H1 (cell line): ENCODE data around the gene NAV2. TPM values are rescaled to one million over a fixed set of nuclear protein-coding genes. Genes with fewer than 3 reads are reported as not detected.
A peak's percentile ranks its signal among the peaks of the same experiment; 100 is the strongest.

Experiments
- CTCF ChIA-PET: fragments of 300-600 bp; sonication (Branson Sonifier 250); formaldehyde crosslinking; loops from one replicate; lab custom pipeline; 2021; ENCODE audit not compliant: partially characterized antibody; lab: Charles Lee
- POLR2A ChIA-PET: fragments of 300-600 bp; sonication (Branson Sonifier 250); formaldehyde crosslinking; loops from one replicate; lab custom pipeline; 2021; ENCODE audit warnings: inconsistent platforms; ENCODE audit not compliant: partially characterized antibody; lab: Charles Lee
- DNase-seq, 2 experiments: peaks; one replicate each; pipeline versions ENCODE4 v3.0.0 to v3.0.0-alpha.2; 2010 to 2022; ENCODE audit warnings: low spot score in 2 of 2, low read depth in 1 of 2, mixed read lengths in 1 of 2
- FAIRE-seq: peaks from 2 replicates; lab custom pipeline; 2011; peaks lifted over from hg19 to GRCh38; lab: Jason Lieb, UNC
- H2AFZ ChIP-seq: 2 replicates; pipeline ENCODE4 v1.8.1; 2012; ENCODE audit warnings: low read length, inconsistent platforms
- H2AK5ac ChIP-seq: 2 replicates; pipeline ENCODE4 v1.6.1; 2013; ENCODE audit warnings: low read depth, low read length
- H2BK120ac ChIP-seq: replicated peaks from 2 replicates; pipeline ENCODE3; 2013; ENCODE audit warnings: low read depth, low read length, inconsistent platforms
- H2BK12ac ChIP-seq: 2 replicates; pipeline ENCODE4 v1.6.1; 2013; ENCODE audit warnings: low read depth, low read length
- H2BK15ac ChIP-seq: 2 replicates; pipeline ENCODE4 v1.6.1; 2013; ENCODE audit warnings: low read length
- H2BK20ac ChIP-seq: 2 replicates; pipeline ENCODE4 v1.6.1; 2013; ENCODE audit warnings: low read length
- H2BK5ac ChIP-seq: 2 replicates; pipeline ENCODE4 v1.6.1; 2013; ENCODE audit warnings: low read depth, low read length
- H3K14ac ChIP-seq: 2 replicates; pipeline ENCODE4 v1.6.1; 2013; ENCODE audit warnings: inconsistent platforms; ENCODE audit not compliant: insufficient read length
- H3K18ac ChIP-seq: 2 replicates; pipeline ENCODE4 v1.6.1; 2013; ENCODE audit warnings: low read length; ENCODE audit errors: extremely low read depth
- H3K23ac ChIP-seq: 2 replicates; pipeline ENCODE4 v1.6.1; 2013; ENCODE audit warnings: inconsistent platforms; ENCODE audit not compliant: insufficient read length
- H3K23me2 ChIP-seq: 2 replicates; pipeline ENCODE4 v1.6.1; 2013; ENCODE audit warnings: low read depth, low read length
- H3K27ac ChIP-seq: 2 replicates; pipeline ENCODE4 v1.6.1; 2011; ENCODE audit warnings: low read depth, low read length, inconsistent platforms
- H3K27me3 ChIP-seq, 4 experiments: replicated peaks in 1 of 4; 1 replicate in 1 of 4; 2 replicates in 3 of 4; pipeline versions ENCODE4 v1.6.1 to v1.8.1; 2011 to 2013; ENCODE audit warnings: low read length in 3 of 4, mild to moderate bottlenecking in 3 of 4, inconsistent platforms in 2 of 4, mixed read lengths in 2 of 4, moderate library complexity in 1 of 4; ENCODE audit not compliant: control insufficient read depth in 3 of 4, insufficient read depth in 3 of 4; ENCODE audit errors: extremely low read depth in 1 of 4
- H3K36me3 ChIP-seq, 4 experiments: 2 replicates each; pipeline versions ENCODE4 v1.6.1 to v1.8.1; 2011 to 2013; ENCODE audit warnings: mild to moderate bottlenecking in 4 of 4, low read length in 3 of 4, moderate library complexity in 2 of 4, control low read depth in 1 of 4, inconsistent platforms in 1 of 4; ENCODE audit not compliant: insufficient read depth in 4 of 4, control insufficient read depth in 2 of 4
- H3K4ac ChIP-seq: replicated peaks from 2 replicates; pipeline ENCODE3; 2013; ENCODE audit warnings: low read length, low read depth, mixed read lengths, inconsistent platforms; ENCODE audit not compliant: insufficient read length
- H3K4me1 ChIP-seq, 4 experiments: replicated peaks in 1 of 4; 1 replicate in 1 of 4; 2 replicates in 3 of 4; pipeline versions ENCODE4 v1.6.1 to v1.8.1; 2011 to 2013; ENCODE audit warnings: low read length in 3 of 4, inconsistent platforms in 2 of 4, mixed read lengths in 1 of 4; ENCODE audit not compliant: insufficient read depth in 4 of 4, control insufficient read depth in 3 of 4
- H3K4me2 ChIP-seq, 2 experiments: 2 replicates each; pipeline versions ENCODE4 v1.6.1 to v1.8.1; 2011 to 2013; ENCODE audit warnings: low read depth in 2 of 2, low read length in 2 of 2, control low read depth in 1 of 2, inconsistent platforms in 1 of 2, mild to moderate bottlenecking in 1 of 2; ENCODE audit not compliant: insufficient read depth in 1 of 2
- H3K4me3 ChIP-seq, 4 experiments: fragments of 200-600, 300-600 bp in 1 of 4; sonication (generic), shearing (Covaris generic), sonication (Bioruptor Twin) in 1 of 4; 2 replicates each; pipeline versions ENCODE4 v1.5.1 to v1.8.1; 2011 to 2016; ENCODE audit warnings: low read length in 4 of 4, low read depth in 3 of 4, control low read depth in 2 of 4, inconsistent platforms in 2 of 4, mild to moderate bottlenecking in 2 of 4, mixed read lengths in 1 of 4, moderate library complexity in 1 of 4; ENCODE audit not compliant: insufficient read depth in 2 of 4; ENCODE audit errors: extremely low read depth in 1 of 4
- H3K56ac ChIP-seq: replicated peaks from 2 replicates; pipeline ENCODE3; 2013; ENCODE audit warnings: low read depth, mild to moderate bottlenecking, mixed read lengths, low read length, inconsistent platforms; ENCODE audit not compliant: insufficient read length
- H3K79me1 ChIP-seq: 2 replicates; pipeline ENCODE4 v1.6.1; 2013; ENCODE audit warnings: low read depth, low read length, control low read depth
- H3K79me2 ChIP-seq, 2 experiments: 2 replicates each; pipeline versions ENCODE4 v1.6.1 to v1.8.1; 2012 to 2013; ENCODE audit warnings: low read length in 2 of 2, mild to moderate bottlenecking in 2 of 2, inconsistent platforms in 1 of 2; ENCODE audit not compliant: insufficient read depth in 2 of 2, control insufficient read depth in 1 of 2
- H3K9ac ChIP-seq, 4 experiments: replicated peaks in 1 of 4; 1 replicate in 1 of 4; 2 replicates in 3 of 4; pipeline versions ENCODE4 v1.6.1 to v1.8.1; 2011 to 2013; ENCODE audit warnings: low read depth in 3 of 4, low read length in 3 of 4, control low read depth in 2 of 4, mild to moderate bottlenecking in 2 of 4, moderate library complexity in 2 of 4, inconsistent platforms in 1 of 4; ENCODE audit errors: extremely low read depth in 1 of 4
- H3K9me3 ChIP-seq, 2 experiments: 2 replicates each; pipeline versions ENCODE4 v1.6.1 to v1.8.1; 2012 to 2013; ENCODE audit warnings: mild to moderate bottlenecking in 2 of 2, moderate library complexity in 2 of 2, control low read depth in 1 of 2, inconsistent platforms in 1 of 2, low read depth in 1 of 2, low read length in 1 of 2, mixed read lengths in 1 of 2; ENCODE audit not compliant: insufficient read depth in 2 of 2
- H4K20me1 ChIP-seq, 2 experiments: replicated peaks in 1 of 2; 2 replicates each; pipeline versions ENCODE3 to v1.8.1; 2011 to 2013; ENCODE audit warnings: inconsistent platforms in 2 of 2, low read length in 2 of 2, mild to moderate bottlenecking in 1 of 2; ENCODE audit not compliant: insufficient read depth in 2 of 2, control insufficient read depth in 1 of 2
- H4K5ac ChIP-seq: 2 replicates; pipeline ENCODE4 v1.6.1; 2013; ENCODE audit warnings: low read length, low read depth, mixed read lengths, inconsistent platforms; ENCODE audit not compliant: insufficient read length
- H4K8ac ChIP-seq: 2 replicates; pipeline ENCODE4 v1.8.0; 2013; ENCODE audit warnings: mild to moderate bottlenecking, moderate library complexity, low read length, inconsistent platforms; ENCODE audit not compliant: insufficient read depth; ENCODE audit errors: extremely low read depth
- H4K91ac ChIP-seq: replicated peaks from 2 replicates; pipeline ENCODE3; 2013; ENCODE audit warnings: low read length, mixed read lengths, inconsistent platforms; ENCODE audit not compliant: insufficient read length
- EP300 ChIP-seq, 2 experiments: IDR thresholded peaks; 1 replicate in 1 of 2; 2 replicates in 1 of 2; pipeline ENCODE4 v1.6.1; 2011 to 2012; ENCODE audit warnings: low read depth in 2 of 2, low read length in 2 of 2, mild to moderate bottlenecking in 2 of 2, borderline replicate concordance in 1 of 2, inconsistent platforms in 1 of 2, moderate library complexity in 1 of 2
- HDAC2 ChIP-seq, 2 experiments: fragments of 300-600 bp in 1 of 2; sonication (generic) in 1 of 2; IDR thresholded peaks; 2 replicates each; pipeline ENCODE4 v1.6.1; 2011 to 2012; ENCODE audit warnings: low read depth in 2 of 2, low read length in 2 of 2, mild to moderate bottlenecking in 2 of 2, moderate library complexity in 2 of 2, borderline replicate concordance in 1 of 2, inconsistent platforms in 1 of 2
- JUN ChIP-seq: IDR thresholded peaks from 2 replicates; pipeline ENCODE4 v1.6.1; 2011; ENCODE audit warnings: low read depth, mild to moderate bottlenecking, improper control_type of control experiment, low read length
- NANOG ChIP-seq: IDR thresholded peaks from 2 replicates; pipeline ENCODE4 v1.6.1; 2011; ENCODE audit warnings: low read length, low read depth, mild to moderate bottlenecking, inconsistent platforms; ENCODE audit not compliant: insufficient read depth, poor library complexity, severe bottlenecking
- RAD21 ChIP-seq, 2 experiments: IDR thresholded peaks in 1 of 2; conservative IDR thresholded peaks in 1 of 2; 2 replicates each; pipeline ENCODE4 v1.6.1; 2011; ENCODE audit warnings: low read depth in 2 of 2, low read length in 2 of 2, improper control_type of control experiment in 1 of 2, inconsistent platforms in 1 of 2, mild to moderate bottlenecking in 1 of 2, moderate library complexity in 1 of 2
- SIN3A ChIP-seq, 2 experiments: IDR thresholded peaks in 1 of 2; conservative IDR thresholded peaks in 1 of 2; 2 replicates each; pipeline ENCODE4 v1.6.1; 2011 to 2012; ENCODE audit warnings: low read length in 2 of 2, improper control_type of control experiment in 1 of 2, low read depth in 1 of 2, mild to moderate bottlenecking in 1 of 2
- SP2 ChIP-seq: IDR thresholded peaks from 2 replicates; pipeline ENCODE4 v1.6.1; 2012; ENCODE audit warnings: mild to moderate bottlenecking, low read length, inconsistent platforms
- TBP ChIP-seq: IDR thresholded peaks from 2 replicates; pipeline ENCODE4 v1.6.1; 2011; ENCODE audit warnings: low read depth, low read length, improper control_type of control experiment
- TCF12 ChIP-seq: IDR thresholded peaks from 2 replicates; pipeline ENCODE4 v1.6.1; 2011; ENCODE audit warnings: low read depth, mild to moderate bottlenecking, low read length
- TEAD4 ChIP-seq: IDR thresholded peaks from 2 replicates; pipeline ENCODE4 v1.6.1; 2012; ENCODE audit warnings: low read depth, low read length, inconsistent platforms, mixed read lengths
- WGBS, 2 experiments: shearing (Covaris generic) in 1 of 2; methylation state at CpG; one replicate each; pipeline versions ENCODE4 v1.1.6 to v1.1.7; 2013 to 2015; ENCODE audit warnings: low lambda C conversion rate in 2 of 2, mixed read lengths in 2 of 2, inconsistent platforms in 1 of 2, low coverage in 1 of 2, missing lambda C conversion rate in 1 of 2; ENCODE audit not compliant: insufficient replicate concordance in 2 of 2, insufficient coverage in 1 of 2, insufficient read length in 1 of 2; ENCODE audit errors: extremely low coverage in 1 of 2, missing lambda C conversion rate in 1 of 2; 5-methylcytosine and 5-hydroxymethylcytosine counted together
- polyA plus RNA-seq, 7 experiments: library from polyadenylated mRNA; depleted of rRNA in 3 of 7; stranded (reverse) in 5 of 7; unstranded in 2 of 7; fragments of >200 nt in 5 of 7; fragments of 200-250 nt in 2 of 7; gene quantifications; 1 replicate in 5 of 7; 2 replicates in 1 of 7; 4 replicates in 1 of 7; pipeline versions ENCODE4 v1.2.1 to v1.2.3, GENCODE V29; 2011 to 2013; ENCODE audit warnings: missing spikeins in 2 of 7, mixed read lengths in 2 of 7
- total RNA-seq: library from RNA; stranded (reverse); fragmentation: NEBNext Ultra II Directional; extraction: Animal tissue kit (Norgen Biotek cat#: 25700); gene quantifications from 2 replicates; pipeline ENCODE4 v1.2.1, GENCODE V29; 2021

Gene NAV2
- total and polyA plus RNA-seq, 2 of the 8 experiments (the other 6 are each of a cell fraction or from before 2014, with no cell fraction given): 35.6 to 73.6 TPM

DNA sequence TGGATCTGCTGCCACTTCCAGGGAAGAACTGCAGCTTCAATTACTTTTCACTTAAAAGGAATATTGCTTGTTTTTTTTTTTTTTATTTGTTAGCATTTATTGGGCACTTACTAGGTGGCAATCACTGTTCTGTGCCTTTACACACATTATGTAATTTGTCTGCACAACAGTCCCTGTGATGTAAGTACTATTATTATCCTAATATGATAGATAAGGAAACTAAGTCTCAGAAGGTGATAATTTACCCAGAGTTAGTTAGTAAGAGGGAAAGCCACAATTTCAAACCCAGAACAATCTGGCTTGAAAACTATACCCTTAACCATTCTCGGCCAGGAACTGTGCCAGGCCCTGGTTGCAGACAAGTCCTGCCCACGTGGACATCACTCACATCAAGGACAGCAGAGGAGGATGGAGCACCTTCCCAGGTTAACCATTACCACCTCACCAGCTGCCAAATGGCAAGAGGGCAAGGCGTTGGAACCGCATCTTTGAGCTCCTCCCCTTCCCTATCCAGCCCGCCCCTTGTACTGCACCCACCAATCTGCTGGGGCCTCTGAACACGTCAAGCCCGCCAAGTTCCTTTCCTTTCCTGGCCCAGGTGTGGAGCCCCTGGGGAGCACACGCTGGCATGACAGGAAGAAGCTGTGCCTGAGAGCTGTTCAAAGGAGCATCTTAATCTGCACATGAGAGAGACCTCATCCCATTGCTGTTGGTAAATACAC, 78.4 kb downstream of the NAV2 start:
- peak; percentile 93 for FAIRE-seq
- Histone ChIP-seq H3K79me2 (peaks cover 3 to 96% of the 10 kb centered on the region in 2 experiments; a peak in 3 of 4 replicates), H4K20me1 (peaks cover 3 to 13% of the 10 kb centered on the region in 2 experiments)
- TF ChIP-seq RAD21 (IDR thresholded peaks at IDR 0.05 in 1 of 2, conservative IDR thresholded peaks at IDR 0.05 in 1 of 2; ENCODE audit: low read depth in 2 of 2, low read length in 2 of 2) (0 out of 4 replicates have a peak, but pooled peaks of 1 of the 2 experiments have one; percentile 6), EP300 (IDR thresholded peaks at IDR 0.05; ENCODE audit: borderline replicate concordance in 1 of 2, low read depth in 2 of 2, low read length in 2 of 2) (peak in 1 of 2 experiments; percentile 89; a peak in 1 of 3 replicates), TCF12 (peak; percentile 99), TEAD4 (no peak), SP2 (no peak), TBP (no peak), NANOG (peak; percentile 65), HDAC2 (IDR thresholded peaks at IDR 0.05; ENCODE audit: borderline replicate concordance in 1 of 2, low read depth in 2 of 2, low read length in 2 of 2) (peak; percentile 87; a peak in 2 of 4 replicates), JUN (no peak), SIN3A (conservative IDR thresholded peaks at IDR 0.05 in 1 of 2, IDR thresholded peaks at IDR 0.05 in 1 of 2; ENCODE audit: low read depth in 1 of 2, low read length in 2 of 2) (peak; percentile 90 to 93; a peak in 3 of 4 replicates)

More for the DNA sequence above, 78.4 kb downstream of the NAV2 start:
- no peak overlapping the region for H3K23ac ChIP-seq
- H2BK5ac ChIP-seq: peak overlapping the region; percentile 69; the same call in 1 of the 2 replicates
- H2BK15ac ChIP-seq: no peak overlapping the region
- H2BK120ac ChIP-seq: no peak overlapping the region
- no peaks in the 10 kb centered on the region for H3K27me3 ChIP-seq
- no peak overlapping the region for H4K8ac ChIP-seq
- H2BK20ac ChIP-seq: no peak overlapping the region
- no peaks in the 10 kb centered on the region for H3K9me3 ChIP-seq
- no peak overlapping the region for H2BK12ac ChIP-seq
- H3K18ac ChIP-seq: no peak overlapping the region
- H3K4me3 ChIP-seq: no peak overlapping the region
- ChIA-PET CTCF (interaction anchor here (0.9 to 3.4 kb wide), 6 partner anchors 10 to 48 kb away, joined by 3 to 23 read pairs (median 6); no protein-coding TSS in a partner anchor), POLR2A (interaction anchor here (0.8 to 2.9 kb wide), 4 partner anchors 8 to 79 kb away, joined by 3 to 19 read pairs (median 4); partner anchors contain the start of gene NAV2)
- no peaks in the 10 kb centered on the region for H3K23me2 ChIP-seq
- no peak overlapping the region for H2AFZ ChIP-seq
- H3K56ac ChIP-seq: no peak overlapping the region
- H3K9ac ChIP-seq: no peak overlapping the region
- H3K27ac ChIP-seq: no peak overlapping the region
- H3K4me1 ChIP-seq: peaks cover 5 to 28% (median 17%) of the 10 kb centered on the region in 4 experiments
- no peak overlapping the region for H4K91ac ChIP-seq
- H3K14ac ChIP-seq: no peak overlapping the region
- H2AK5ac ChIP-seq: no peak overlapping the region
- WGBS, 2 experiments: 23% methylated on average over 8 of the region's 8 CpGs; no CpG with 5 or more reads in 1 of the 2 experiments
- H3K4me2 ChIP-seq: peak overlapping the region; percentile 1 to 45; a peak in 2 of 4 replicates
- no peak overlapping the region for H3K4ac ChIP-seq
- H4K5ac ChIP-seq: no peak overlapping the region
- DNase-seq: peak in 1 of 2 experiments; percentile 74
- H3K79me1 ChIP-seq: no peaks in the 10 kb centered on the region; the same call in 1 of the 2 replicates
- H3K36me3 ChIP-seq: 0 out of 8 replicates have a peak, but pooled peaks cover 0 to 4% (median 0%) of the 10 kb centered on the region in 4 experiments
